G401 (cell line): ENCODE results near the gene SF3B2. TPM values are rescaled to one million over a fixed set of nuclear protein-coding genes. Genes with fewer than 3 reads are reported as not detected.
"Not testable (repeated sequence)": the region's sequence is repeated elsewhere in the genome, so short reads cannot be mapped to it uniquely, and the experiment has no call there.

Source experiments
- DNase-seq: peaks from one replicate; pipeline ENCODE4 v3.0.0-alpha.2; 2015; ENCODE audit warnings: low spot score
- in situ Hi-C: cut with HindIII; loops from 2 replicates; pipeline ENCODE4 v1.10.0; 2016; ENCODE audit warnings: low sequenced_read_pairs, mixed read lengths
- total RNA-seq: library from RNA; depleted of rRNA; stranded (reverse); fragments of >200 nt; shearing (Covaris generic); gene quantifications from 2 replicates; pipeline ENCODE4 v1.2.3, GENCODE V29; 2014; rRNA removed

SF3B2 gene, protein sequence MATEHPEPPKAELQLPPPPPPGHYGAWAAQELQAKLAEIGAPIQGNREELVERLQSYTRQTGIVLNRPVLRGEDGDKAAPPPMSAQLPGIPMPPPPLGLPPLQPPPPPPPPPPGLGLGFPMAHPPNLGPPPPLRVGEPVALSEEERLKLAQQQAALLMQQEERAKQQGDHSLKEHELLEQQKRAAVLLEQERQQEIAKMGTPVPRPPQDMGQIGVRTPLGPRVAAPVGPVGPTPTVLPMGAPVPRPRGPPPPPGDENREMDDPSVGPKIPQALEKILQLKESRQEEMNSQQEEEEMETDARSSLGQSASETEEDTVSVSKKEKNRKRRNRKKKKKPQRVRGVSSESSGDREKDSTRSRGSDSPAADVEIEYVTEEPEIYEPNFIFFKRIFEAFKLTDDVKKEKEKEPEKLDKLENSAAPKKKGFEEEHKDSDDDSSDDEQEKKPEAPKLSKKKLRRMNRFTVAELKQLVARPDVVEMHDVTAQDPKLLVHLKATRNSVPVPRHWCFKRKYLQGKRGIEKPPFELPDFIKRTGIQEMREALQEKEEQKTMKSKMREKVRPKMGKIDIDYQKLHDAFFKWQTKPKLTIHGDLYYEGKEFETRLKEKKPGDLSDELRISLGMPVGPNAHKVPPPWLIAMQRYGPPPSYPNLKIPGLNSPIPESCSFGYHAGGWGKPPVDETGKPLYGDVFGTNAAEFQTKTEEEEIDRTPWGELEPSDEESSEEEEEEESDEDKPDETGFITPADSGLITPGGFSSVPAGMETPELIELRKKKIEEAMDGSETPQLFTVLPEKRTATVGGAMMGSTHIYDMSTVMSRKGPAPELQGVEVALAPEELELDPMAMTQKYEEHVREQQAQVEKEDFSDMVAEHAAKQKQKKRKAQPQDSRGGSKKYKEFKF
- total RNA-seq: 264 TPM in 2 replicates

DNA sequence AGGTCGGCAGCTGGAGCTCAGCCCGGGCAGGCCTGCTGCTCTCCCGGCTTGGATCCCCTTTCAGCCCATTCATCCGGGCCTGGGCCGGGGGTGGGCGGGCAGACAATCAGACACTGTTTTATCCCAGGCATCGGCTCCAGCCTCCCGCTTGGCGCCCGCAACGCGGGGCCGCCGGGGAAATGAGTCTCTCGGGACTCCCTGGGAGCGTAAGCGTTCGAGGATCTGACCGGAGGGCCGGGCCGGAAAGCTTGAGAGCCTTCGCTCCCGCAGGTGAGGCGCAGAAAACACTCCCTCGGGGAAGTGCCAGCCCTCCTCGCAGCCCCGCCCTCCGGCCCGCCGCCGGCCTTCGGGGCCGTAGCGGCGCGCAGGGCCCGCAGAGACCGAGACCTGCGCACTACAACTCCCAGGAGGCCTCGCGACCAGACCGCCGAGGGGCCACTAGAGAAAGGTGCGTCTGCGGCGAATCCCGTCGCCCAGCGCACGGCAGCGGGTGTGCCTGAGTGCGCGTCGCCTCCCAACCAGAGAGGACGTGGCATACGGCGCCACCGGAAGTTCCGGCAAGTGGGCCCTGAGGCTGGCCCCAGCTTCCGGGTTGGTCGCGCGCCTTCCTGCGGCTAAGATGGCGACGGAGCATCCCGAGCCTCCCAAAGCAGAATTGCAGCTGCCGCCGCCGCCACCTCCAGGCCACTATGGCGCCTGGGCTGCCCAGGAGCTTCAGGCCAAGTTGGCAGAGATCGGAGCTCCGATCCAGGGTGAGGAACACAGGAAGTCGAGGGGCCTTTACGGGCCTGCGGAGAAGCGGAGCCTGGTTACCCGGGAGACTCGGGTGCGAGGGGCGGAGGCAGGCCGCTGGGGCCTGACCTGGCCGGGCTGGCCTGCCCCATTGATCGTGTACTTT, at the start of gene SF3B2:
Gene SF3B2 (plus strand): TSS at position 599 of the 898 bp plus-strand sequence. CDS start 21 bp downstream, at position 620.
- peak; percentile 99 for DNase-seq
- in situ Hi-C loops: no loop called here

- peak; percentile 70 for DNase-seq
Observed at GRCh38 chr11:66002648-66003225, 49.4 kb upstream of the SF3B2 start.

DNA sequence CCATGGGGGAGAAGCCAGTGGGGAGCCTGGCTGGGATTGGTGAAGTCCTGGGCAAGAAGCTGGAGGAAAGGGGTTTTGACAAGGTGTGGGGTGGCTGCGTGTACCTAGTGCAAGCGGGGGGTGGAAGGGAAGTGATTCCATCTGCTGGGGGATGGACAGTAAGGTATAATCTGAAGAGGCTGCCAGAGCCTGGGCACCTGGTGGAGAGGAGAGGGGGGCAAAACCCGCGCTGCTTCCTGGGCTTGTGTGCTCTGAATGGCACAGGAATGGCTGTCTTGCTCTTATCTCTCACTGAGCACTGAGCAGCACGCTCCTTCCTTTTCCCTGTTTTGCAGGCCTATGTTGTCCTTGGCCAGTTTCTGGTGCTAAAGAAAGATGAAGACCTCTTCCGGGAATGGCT, 48.9 kb upstream of the SF3B2 start:
- no peak for DNase-seq
- in situ Hi-C loops: no loop called here

More at GRCh38 chr11:66002648-66003225, 49.4 kb upstream of the SF3B2 start:
- in situ Hi-C loops: no loop called here

GRCh38 chr11:66004186-66004585, 48.0 kb upstream of the SF3B2 start:
- no peak for DNase-seq
- in situ Hi-C loops: no loop called here

- DNase-seq: no peak
- in situ Hi-C loops: no loop called here
Observed at GRCh38 chr11:66006134-66006890, 45.9 kb upstream of the SF3B2 start.

- no peak for DNase-seq
- in situ Hi-C loops: no loop called here
Observed at GRCh38 chr11:66006891-66007176, 45.3 kb upstream of the SF3B2 start.

DNA sequence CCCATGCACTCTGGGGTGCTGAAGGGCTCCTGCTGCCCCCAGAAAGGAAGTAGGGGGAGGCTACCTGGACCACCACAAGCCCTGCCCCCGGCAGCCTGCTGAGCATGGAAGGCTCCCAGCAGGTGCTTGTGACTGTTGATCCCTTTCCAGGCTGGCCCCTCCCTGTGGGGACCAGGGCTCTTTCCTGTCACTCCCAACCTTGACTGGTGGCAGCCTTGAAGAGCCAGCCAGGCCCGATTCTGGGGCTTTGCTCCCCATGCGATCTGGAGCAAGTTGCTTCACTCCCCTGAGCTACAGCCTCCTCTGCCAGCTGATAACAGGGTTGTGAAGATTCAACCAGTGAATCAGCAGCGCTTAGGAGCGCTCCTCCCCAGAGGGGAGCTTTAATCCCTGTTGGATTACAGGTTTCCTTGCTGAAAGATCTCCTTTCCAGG, 44.9 kb upstream of the SF3B2 start:
- DNase-seq: no peak
- in situ Hi-C loops: no loop called here

- in situ Hi-C loops: no loop called here
- DNase-seq: no peak
Observed at GRCh38 chr11:66008095-66008467, 44.1 kb upstream of the SF3B2 start.

- in situ Hi-C loops: no loop called here
- DNase-seq: no peak
Observed at GRCh38 chr11:66008468-66009101, 43.6 kb upstream of the SF3B2 start.

DNA sequence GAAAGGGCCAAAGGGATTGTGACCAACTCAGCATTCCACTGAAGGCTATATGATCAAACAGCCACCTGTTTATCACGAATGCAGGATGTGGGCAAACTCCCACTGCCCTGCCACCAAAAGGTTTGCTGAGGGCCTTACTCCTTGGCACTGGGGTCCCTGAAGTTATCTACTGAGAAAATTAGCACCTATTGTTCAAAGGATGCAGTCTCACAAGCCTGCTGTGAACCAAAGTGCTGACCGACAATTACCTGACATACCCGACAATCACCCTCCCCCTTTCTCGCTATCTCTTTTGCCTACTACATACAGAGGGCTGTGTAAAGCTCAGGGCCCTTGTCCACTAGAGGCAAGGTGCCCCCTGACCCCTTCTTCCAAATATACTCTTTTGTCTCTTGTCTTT, 42.1 kb upstream of the SF3B2 start:
- DNase-seq, in situ Hi-C loops: not testable (repeated sequence)

- in situ Hi-C loops: no loop called here
- DNase-seq: no peak
Observed at GRCh38 chr11:66011239-66011784, 40.9 kb upstream of the SF3B2 start.

DNA sequence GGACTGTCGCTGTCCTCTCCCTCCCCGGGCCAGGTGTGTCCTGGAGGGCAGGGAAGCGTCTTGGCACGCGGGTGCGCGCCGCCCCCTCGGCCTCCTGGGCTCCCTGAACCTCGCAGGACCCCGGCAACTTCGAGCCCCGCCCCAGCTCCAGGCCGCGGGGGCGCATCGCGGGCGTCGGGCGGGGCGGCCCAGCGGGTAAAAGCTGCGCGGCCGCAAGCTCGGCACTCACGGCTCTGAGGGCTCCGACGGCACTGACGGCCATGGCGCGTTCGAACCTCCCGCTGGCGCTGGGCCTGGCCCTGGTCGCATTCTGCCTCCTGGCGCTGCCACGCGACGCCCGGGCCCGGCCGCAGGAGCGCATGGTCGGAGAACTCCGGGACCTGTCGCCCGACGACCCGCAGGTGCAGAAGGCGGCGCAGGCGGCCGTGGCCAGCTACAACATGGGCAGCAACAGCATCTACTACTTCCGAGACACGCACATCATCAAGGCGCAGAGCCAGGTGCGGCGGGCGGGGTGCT, 40.3 kb upstream of the SF3B2 start, which contains the start of gene CST6:
Gene CST6 (plus strand): TSS at position 224 of the 519 bp plus-strand sequence. CDS start 37 bp downstream, at position 261.
- DNase-seq: no peak
- in situ Hi-C loops: no loop called here

DNA sequence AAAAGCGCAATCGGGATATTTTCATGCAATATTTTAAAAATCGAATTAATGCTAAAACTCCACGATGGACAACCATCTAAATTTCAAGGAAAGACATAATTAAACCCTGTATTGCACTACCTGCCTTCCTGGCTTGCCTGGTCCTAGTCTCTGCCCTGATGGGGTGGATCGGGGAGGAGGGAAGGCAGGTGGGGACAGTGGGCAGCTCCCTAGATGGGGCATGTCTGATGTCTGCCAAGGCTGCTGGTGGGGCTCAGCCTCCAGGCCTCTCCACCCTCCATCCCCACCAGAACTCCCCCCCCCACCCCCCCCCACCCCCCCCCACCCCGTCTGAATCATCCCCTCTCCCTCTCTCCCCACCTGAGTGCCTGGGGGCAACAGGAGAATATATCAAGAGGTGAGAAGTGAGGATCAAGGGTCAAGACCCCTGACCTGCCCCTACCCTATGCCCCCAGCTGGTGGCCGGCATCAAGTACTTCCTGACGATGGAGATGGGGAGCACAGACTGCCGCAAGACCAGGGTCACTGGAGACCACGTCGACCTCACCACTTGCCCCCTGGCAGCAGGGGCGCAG, 39.7 kb upstream of the SF3B2 start:
- DNase-seq: no peak
- in situ Hi-C loops: no loop called here

DNA sequence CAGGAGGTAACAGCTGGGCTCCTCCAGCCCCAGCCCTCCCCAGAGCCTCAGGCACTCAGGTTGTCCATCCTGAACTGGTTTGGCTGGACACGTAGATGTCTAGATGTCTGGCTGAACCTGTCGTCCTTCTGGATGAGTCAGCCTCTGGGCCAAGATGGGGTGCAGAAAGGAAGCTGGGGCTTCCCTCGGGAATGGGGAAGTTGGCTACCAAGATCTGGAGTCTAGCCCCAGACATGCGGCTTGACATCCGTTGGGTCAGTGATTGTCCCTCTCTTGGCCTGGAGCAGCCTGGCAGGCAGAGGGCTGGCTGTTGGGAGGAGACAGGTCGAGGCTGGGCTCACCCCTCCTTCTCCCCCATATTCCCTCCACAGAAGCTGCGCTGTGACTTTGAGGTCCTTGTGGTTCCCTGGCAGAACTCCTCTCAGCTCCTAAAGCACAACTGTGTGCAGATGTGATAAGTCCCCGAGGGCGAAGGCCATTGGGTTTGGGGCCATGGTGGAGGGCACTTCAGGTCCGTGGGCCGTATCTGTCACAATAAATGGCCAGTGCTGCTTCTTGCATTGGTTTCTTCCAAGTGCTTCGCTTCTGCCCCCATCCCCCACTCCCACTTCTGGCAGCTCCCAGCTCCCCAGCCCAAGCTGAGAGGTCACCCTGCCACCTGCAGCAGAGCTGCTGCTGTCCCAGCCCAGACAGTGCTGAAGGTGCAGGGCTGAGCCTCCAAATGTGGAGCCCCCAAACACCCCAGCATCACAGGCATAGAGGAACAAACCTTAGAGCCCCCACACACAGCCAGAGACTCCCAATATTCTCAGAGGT, 39.0 kb upstream of the SF3B2 start:
- DNase-seq: no peak
- in situ Hi-C loops: no loop called here

- in situ Hi-C loops: no loop called here
Observed at GRCh38 chr11:66013762-66014100, 38.4 kb upstream of the SF3B2 start.

GRCh38 chr11:66014804-66015453, 37.2 kb upstream of the SF3B2 start:
- in situ Hi-C loops: no loop called here
- DNase-seq: no peak

More at GRCh38 chr11:66013762-66014100, 38.4 kb upstream of the SF3B2 start:
- no peak for DNase-seq
